PC-3 (cell line): ENCODE data around the gene HLA-DRB1.

Experiments used
- EZH2 ChIP-seq: fragments of 300-600 bp; sonication (generic); IDR thresholded peaks from one replicate; pipeline ENCODE4 v1.6.1; 2017; ENCODE audit warnings: antibody characterized with exemption, mild to moderate bottlenecking, low read length; ENCODE audit not compliant: unreplicated experiment
- EZH2phosphoT487 ChIP-seq: fragments of 300-600 bp; sonication (generic); IDR thresholded peaks from 2 replicates; pipeline ENCODE4 v1.6.1; 2018; ENCODE audit warnings: mild to moderate bottlenecking, antibody characterized with exemption, low read length, borderline replicate concordance
- TF ChIP-seq, protein P1 (sequence below): fragments of 300-600 bp; sonication (generic); conservative IDR thresholded peaks from 2 replicates; pipeline ENCODE4 v1.5.1; 2017; ENCODE audit warnings: antibody characterized with exemption, low read depth, mild to moderate bottlenecking, low read length

DNA sequence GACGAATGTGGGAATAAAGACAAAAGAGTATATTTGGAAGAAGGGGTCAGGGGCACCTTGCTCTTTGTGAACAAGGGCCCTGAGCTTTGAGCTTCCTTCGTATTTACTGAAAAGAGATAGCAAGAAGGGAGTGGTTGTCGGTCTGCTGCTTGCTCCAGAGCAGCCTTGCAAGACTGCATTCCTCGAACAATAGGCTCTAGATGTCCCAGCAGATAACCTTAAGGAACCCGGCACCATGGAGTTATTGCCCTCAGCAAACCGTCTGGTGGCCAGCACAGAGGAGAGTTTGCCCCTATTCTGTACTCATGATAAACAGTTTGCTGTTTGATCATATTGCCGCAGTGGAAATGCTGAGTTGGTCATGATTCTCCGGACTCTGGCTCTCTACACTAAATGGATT, 22.7 kb downstream of the HLA-DRB1 start:
- TF ChIP-seq, protein P1, sequence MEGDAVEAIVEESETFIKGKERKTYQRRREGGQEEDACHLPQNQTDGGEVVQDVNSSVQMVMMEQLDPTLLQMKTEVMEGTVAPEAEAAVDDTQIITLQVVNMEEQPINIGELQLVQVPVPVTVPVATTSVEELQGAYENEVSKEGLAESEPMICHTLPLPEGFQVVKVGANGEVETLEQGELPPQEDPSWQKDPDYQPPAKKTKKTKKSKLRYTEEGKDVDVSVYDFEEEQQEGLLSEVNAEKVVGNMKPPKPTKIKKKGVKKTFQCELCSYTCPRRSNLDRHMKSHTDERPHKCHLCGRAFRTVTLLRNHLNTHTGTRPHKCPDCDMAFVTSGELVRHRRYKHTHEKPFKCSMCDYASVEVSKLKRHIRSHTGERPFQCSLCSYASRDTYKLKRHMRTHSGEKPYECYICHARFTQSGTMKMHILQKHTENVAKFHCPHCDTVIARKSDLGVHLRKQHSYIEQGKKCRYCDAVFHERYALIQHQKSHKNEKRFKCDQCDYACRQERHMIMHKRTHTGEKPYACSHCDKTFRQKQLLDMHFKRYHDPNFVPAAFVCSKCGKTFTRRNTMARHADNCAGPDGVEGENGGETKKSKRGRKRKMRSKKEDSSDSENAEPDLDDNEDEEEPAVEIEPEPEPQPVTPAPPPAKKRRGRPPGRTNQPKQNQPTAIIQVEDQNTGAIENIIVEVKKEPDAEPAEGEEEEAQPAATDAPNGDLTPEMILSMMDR = no peak
- no peak for TF ChIP-seq EZH2
- TF ChIP-seq EZH2phosphoT487 = no peak
